MM.1S (cell line): ENCODE measurements around the gene ITPRIPL2.

Experiments used
- CTCF ChIP-seq: fragments of 300-600 bp; sonication (generic); IDR thresholded peaks from 2 replicates; pipeline ENCODE4 v1.5.1; 2016; ENCODE audit warnings: antibody characterized with exemption, low read length, mixed read lengths
- EZH2 ChIP-seq: fragments of 300-600 bp; sonication (generic); optimal IDR thresholded peaks from 2 replicates; pipeline ENCODE3; 2017; ENCODE audit warnings: low read depth, mild to moderate bottlenecking, antibody characterized with exemption, low read length, mixed read lengths

- no peak for TF ChIP-seq CTCF
- TF ChIP-seq EZH2 = no peak
Measured at GRCh38 chr16:19142939-19143598, 29.3 kb downstream of the ITPRIPL2 start.
